Measurements from ENCODE around the gene RIN2. TPM values are rescaled to one million over a fixed set of nuclear protein-coding genes. Genes with fewer than 3 reads are reported as not detected.

The RIN2 gene
- total and polyA plus RNA-seq, 2 experiments from 2014 or later = 0.08 to 1.4 TPM

GRCh38 chr20:19713822-19714578 lies 44.1 kb upstream of the RIN2 start:
- Histone ChIP-seq H2AFZ (no peak overlapping the region), H3K27me3 (ENCODE audit: insufficient read depth) (no peaks in the 10 kb centered on the region), H3K79me2 (replicated peaks; ENCODE audit: insufficient read depth) (no peaks in the 10 kb centered on the region), H3K4me3 (no peak overlapping the region), H3K4me2 (no peak overlapping the region), H3K36me3 (ENCODE audit: insufficient read depth) (0 out of 2 replicates have a peak, but pooled peaks cover 3% of the 10 kb centered on the region), H4K20me1 (replicated peaks; ENCODE audit: insufficient read depth) (no peaks in the 10 kb centered on the region), H3K9me2 (ENCODE audit: insufficient read depth) (peaks cover 5% of the 10 kb centered on the region; the same call in 1 of the 2 replicates), H3F3A (replicated peaks; ENCODE audit: low read depth) (no peaks in the 10 kb centered on the region), H3K4me1 (ENCODE audit: insufficient read depth) (no peaks in the 10 kb centered on the region), H3K27ac (ENCODE audit: low read depth) (no peak overlapping the region)
- peaks cover 4% of the 10 kb centered on the region for H3K27me3 Mint-ChIP-seq (ENCODE audit: insufficient read depth, low read depth, poor library complexity)
- no peak overlapping the region for H3K27ac Mint-ChIP-seq
- no peak for ATAC-seq
- H3K9me3 Mint-ChIP-seq = peaks cover 20% of the 10 kb centered on the region
- no peaks in the 10 kb centered on the region for H3K4me1 Mint-ChIP-seq
- DNase-seq (ENCODE audit: low spot score) = no peak
- no peak overlapping the region for H3K4me3 Mint-ChIP-seq
- TF ChIP-seq EZH2 (IDR thresholded peaks at IDR 0.05; ENCODE audit: low read depth, unreplicated experiment) (no peak), POLR2AphosphoS5 (IDR thresholded peaks at IDR 0.05; ENCODE audit: low read depth) (no peak), STAT1 (IDR thresholded peaks at IDR 0.05; ENCODE audit: unreplicated experiment) (no peak)
- peaks cover 12% of the 10 kb centered on the region; the same call in 2 of the 3 replicates for H3K36me3 Mint-ChIP-seq (ENCODE audit: low read depth)

- H3F3A ChIP-seq (replicated peaks; ENCODE audit: low read depth) = no peaks in the 10 kb centered on the region
- DNase-seq (ENCODE audit: low spot score) (no peak), ATAC-seq (no peak)
- H4K20me1 ChIP-seq (replicated peaks; ENCODE audit: insufficient read depth) = no peaks in the 10 kb centered on the region
- no peak overlapping the region for H3K4me2 ChIP-seq
- Mint-ChIP-seq H3K27me3 (ENCODE audit: insufficient read depth, low read depth, poor library complexity) (peaks cover 4% of the 10 kb centered on the region), H3K4me3 (no peak overlapping the region), H3K4me1 (no peaks in the 10 kb centered on the region), H3K27ac (no peak overlapping the region), H3K36me3 (ENCODE audit: low read depth) (peaks cover 12% of the 10 kb centered on the region; the same call in 2 of the 3 replicates), H3K9me3 (peaks cover 20% of the 10 kb centered on the region)
- H3K27me3 ChIP-seq (ENCODE audit: insufficient read depth) = no peaks in the 10 kb centered on the region
- no peaks in the 10 kb centered on the region for H3K4me1 ChIP-seq (ENCODE audit: insufficient read depth)
- no peak overlapping the region for H3K4me3 ChIP-seq
- 0 out of 2 replicates have a peak, but pooled peaks cover 3% of the 10 kb centered on the region for H3K36me3 ChIP-seq (ENCODE audit: insufficient read depth)
- no peaks in the 10 kb centered on the region for H3K79me2 ChIP-seq (replicated peaks; ENCODE audit: insufficient read depth)
- H3K27ac ChIP-seq (ENCODE audit: low read depth) = no peak overlapping the region
- no peak overlapping the region for H2AFZ ChIP-seq
- H3K9me2 ChIP-seq (ENCODE audit: insufficient read depth) = peaks cover 5% of the 10 kb centered on the region; the same call in 1 of the 2 replicates
- TF ChIP-seq ZNF114 (CRISPR knock-in tag; IDR thresholded peaks at IDR 0.05) = no peak
- no peak for TF ChIP-seq CTCF (conservative IDR thresholded peaks at IDR 0.05; ENCODE audit: low read depth in 2 of 2)
- no peak for TF ChIP-seq ETS1 (IDR thresholded peaks at IDR 0.05)
- TF ChIP-seq EZH2 (IDR thresholded peaks at IDR 0.05; ENCODE audit: low read depth, unreplicated experiment) = no peak
- TF ChIP-seq CREB1 (CRISPR knock-in tag; IDR thresholded peaks at IDR 0.05; ENCODE audit: low read depth) = no peak
- no peak for TF ChIP-seq EZH2phosphoT487 (IDR thresholded peaks at IDR 0.05; ENCODE audit: unreplicated experiment)
- no peak for TF ChIP-seq REST (IDR thresholded peaks at IDR 0.05; ENCODE audit: unreplicated experiment)
These were observed 43.5 kb upstream of the RIN2 start for GRCh38 chr20:19714579-19714840.

Data from GM23338 (cell line).